Stimulated activated CD8-positive, alpha-beta memory T cell treated with anti-CD3 and anti-CD28 coated beads, Interleukin-12 subunit alpha, Interleukin-12 subunit beta, amount 100 ng/mL, for 1 hour (primary cell): ENCODE measurements around the gene LHFPL2.

Experiments
- DNase-seq: peaks from one replicate; pipeline ENCODE4 v3.0.0-alpha.2; 2020; ENCODE audit warnings: low read depth

The LHFPL2 gene

DNA sequence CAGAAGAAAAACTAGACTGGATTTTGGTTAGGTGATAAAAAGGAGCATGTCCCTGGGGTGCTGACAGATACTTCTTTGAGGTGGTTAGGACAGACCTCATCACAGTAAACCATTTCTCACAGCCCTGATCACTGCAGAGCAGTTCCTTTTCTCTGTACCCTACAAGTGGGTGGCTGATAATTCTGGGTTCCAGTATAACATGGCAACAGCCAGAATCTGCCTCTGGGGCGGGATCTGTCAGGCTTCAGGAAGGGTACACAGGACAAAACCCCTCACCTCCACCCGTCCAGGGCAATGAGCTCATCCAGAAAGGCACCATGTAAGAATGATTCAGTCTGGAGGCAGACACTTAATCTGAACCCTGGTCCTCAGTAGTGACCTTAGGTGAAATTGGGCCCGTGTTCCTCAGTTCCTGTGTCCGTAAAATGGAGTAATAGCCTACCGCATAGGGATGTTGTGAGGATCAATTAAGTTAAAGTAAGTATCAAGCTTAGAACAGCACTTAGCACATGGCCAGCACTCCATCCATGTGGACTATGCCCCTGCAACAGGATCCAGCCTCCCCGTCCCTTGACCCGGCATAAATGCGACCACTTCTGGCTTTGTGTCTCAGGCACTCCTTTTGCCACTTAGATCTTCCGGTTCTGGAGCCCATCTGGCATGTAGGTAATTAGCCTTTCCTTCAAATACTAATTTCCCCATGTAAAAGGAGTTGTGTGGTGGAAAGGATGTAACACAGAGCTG is 129.2 kb downstream of the LHFPL2 start:
- DNase-seq: no peak

DNA sequence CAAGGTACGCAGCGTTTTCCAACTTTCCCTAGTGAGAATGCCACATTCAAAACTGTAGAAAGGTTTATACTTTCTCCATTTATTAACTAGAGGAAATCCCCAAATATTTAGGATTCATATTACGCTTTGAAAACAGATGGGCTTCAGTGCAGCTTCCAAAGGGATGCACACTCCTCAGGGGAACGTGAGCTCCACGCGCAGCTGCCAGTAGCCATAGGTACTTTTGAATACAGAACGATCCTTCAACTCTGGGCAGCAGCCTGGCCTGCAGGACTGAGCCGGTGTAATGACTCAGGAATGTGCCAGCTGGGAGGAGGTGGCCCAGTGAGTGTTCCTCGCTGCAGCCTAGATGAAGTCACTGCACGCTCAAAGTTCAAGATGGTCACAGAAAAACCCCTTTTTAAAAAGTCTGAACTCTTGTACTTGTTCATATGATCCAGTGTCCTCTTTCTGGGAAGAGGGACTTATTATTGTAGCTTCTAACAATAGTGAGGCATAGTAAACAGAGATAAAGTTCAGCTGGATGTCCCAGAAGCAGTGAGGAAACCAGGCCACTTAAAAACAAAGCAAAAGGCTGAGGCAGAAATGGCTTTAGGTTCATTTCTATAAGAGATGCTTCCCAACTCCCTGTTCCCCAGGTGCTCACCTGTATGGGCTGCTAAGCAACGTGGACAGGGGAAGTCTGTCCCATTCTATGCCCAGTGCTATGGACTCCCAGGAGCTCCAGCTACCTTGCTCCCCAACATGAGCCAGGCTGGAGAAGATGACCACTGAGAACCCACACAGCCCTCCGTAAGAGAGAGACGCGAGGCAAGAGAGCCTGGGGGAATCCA is 130.0 kb downstream of the LHFPL2 start:
- DNase-seq: no peak

DNA sequence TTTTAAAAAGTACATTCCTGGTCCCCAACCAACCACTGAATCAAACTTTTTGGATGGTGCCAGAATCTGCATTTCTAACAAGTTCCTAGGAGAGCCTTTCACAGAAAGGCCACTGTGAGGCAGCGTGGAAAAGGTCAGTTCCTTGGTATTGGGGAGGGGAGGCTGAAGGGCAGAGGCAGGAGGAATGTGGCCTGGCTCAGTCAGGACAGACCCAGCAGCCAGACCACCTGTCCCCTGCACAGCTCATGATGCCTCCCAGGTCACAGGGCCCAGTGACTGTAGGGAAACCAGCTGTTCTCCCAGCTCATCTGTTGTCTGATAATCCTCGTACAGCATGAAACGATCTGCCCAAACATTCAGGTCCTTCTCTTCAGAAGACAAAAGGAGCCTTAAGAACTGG is 132.9 kb downstream of the LHFPL2 start:
- DNase-seq: no peak

DNA sequence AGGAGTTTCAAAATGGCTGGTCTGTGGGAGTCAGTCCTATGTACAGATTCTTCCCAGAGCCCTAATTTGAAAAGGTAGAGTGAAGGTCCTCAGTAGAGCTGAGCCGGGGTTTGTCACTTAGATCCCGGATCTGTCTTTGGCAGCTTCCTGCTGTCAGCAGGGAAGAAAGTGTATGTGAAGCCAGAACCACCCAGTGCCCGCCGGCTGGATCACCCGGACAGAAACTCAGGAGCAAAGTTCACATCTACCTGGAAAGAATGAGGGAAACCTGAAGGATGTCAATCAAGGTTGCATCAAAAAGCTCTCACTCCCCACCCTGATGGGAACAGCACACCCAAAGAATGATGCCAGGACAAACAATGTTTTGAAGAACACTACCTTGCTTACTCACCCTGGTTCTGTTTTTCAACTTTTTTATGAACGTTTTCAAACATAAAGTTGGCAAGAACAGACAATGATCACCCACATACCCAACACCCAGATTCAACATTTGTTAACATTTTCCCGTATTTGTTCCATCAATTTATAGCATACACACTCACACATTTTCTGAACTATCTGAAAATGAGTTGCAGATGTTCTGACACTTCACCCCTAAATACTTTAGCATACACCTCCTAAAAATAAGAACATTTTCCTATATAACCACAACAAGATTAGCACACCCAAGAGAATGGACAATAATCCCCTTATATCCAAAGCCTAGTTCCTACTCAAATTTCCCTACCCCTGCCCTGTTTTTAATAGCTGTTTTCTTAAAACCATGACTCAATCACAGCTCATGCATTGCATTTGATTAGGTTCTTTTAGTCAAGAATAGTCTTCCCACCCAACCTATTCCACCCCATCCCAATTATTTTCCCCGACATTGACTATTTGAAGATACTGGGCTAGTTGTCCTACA is 133.9 kb downstream of the LHFPL2 start:
- no peak for DNase-seq

DNA sequence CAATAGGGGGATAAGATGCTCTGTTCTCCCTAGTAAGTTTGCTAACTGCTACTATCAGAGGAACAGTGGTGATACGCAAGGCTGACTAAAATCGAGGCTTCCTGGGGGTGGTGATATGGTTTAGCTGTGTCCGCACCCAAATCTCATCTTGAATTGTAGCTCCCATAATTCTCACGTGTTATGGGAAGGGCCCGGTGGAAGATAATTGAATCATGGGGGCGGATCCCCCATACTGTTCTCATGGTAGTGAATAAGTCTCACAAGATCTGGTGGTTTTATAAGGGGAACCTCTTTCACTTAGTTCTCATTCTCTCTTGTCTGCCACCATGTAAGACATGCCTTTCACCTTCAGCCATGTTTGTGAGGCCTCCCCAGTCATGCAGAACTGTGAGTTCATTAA is 135.1 kb downstream of the LHFPL2 start:
- DNase-seq: no peak

DNA sequence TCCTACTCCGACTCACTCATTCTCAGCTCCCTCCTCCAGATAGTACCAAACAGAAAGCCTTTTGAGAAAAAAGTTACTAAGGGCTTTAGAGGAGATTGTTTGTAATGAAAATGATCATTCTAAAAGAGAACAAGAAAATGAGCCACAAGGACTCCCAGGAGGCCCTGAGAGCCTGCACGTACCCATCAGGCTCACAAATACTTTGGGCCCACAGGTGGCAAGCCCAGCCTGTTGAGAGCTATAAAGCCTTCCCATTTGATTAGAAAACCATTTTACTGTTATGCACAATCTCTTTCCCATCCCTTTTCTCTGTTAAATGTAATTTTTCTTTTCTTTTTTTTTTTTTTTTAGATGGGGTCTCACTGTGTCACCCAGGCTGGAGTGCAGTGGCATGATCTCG is 136.1 kb downstream of the LHFPL2 start:
- no peak for DNase-seq

DNA sequence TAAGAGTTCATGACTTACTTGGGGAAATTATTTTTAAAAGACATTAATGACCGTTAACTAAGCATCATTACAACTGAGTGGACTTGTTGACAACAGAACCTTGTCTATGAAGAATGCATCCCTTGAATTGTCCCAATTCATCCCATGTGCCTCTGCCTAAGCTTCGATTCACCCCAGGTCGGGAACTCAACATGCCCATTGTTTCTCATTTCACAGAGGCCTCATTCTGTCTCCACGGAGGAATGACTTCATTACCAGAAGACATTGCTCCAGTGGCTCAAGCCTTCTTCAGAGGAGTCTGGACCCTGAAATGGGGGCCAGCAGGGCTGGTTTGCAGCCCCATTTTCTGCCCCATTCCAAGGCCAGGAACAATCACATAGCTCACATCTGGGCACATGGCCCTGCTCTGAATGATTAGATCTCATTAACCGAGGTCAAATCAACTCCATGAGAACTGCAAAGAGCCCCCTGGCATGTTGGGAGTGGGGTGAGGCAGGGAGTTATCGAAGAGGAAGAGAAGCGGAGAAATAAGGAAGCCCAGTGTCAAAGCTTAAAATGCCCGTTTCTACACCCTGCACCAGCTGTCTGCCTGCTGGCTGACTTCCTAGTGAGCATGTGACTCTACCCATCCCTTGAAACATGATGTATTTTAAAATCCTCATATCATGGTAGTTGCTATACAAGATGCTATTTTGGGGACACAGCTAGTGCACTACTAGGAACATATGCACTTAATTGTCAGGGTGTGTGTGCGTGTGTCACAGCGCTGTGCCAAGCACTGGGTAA is 137.3 kb downstream of the LHFPL2 start:
- no peak for DNase-seq

DNA sequence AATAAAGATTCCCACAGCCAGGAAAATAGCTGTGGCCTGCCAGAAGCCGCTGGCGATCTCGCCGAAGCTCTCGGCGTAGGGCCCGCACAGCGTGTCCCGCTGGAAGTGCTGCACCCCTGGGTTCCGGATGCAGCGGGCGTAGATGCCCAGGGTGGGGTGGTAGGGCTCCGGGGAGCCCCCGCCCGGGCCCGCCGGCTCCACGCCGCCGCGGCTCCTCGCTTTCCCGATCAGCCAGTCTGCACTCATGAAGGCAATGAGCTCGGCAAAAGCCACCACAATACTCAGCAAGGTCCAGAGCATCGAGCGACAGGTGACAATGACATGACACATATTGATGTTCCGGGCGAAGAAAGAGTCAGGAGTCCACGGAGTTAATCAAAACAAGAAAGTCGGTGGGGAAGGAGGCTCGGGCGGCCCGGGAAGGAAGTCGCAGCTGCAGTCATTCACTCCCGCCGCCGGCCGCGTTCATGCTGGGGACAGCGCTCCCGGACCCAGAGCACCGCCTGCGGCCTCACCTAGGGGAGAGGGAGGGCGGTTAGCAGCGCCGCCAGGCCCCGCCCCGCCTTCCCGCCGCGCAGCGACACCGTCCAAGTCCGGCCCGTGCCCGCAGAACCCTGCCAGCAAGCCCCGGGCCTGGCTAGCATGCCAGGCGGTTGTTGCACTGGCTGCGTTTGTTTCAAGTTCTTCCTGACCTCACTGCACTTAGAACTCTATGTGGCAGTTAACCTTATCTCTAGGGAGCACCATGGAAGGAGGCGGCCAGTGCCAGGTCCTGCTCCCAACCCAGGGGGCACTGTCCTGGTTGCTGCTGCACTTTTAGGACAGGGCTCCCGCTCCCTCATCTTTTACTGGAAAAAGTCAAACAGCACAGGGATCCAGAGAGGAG is 138.4 kb downstream of the LHFPL2 start:
- no peak for DNase-seq

DNA sequence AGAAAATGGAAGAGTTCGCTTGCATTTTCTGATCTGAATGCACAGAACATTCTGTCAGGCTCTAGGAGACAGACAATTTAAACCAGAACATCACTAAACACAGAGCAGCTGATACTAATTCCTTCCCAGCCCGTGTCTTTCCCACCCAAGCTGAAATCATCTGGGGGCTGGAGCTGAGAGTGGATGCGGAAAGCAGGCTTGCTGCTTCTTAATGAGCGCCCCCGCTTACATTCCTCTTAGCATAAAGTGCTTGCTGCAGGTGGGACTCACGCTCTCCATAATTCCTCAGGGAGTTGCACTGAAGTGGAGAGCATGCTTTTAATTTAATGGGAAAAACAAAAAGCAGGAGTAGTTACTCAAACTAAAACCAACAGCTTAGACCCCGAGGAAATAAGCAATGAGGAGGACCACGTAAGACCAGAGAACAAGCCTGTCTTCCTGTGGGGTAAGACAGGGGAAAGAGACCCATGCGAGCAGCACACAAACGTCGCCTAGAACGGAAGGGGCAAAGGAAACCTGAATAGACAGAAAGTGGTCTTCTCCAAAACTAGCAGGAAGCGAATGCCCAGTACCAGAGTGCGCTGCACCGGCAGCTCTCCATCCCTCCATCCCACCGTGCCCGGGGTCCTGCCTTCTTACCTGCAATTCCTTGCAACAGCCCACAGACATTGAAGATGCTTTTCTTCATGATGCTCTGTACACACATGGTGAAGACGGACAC is 139.3 kb downstream of the LHFPL2 start:
- DNase-seq: no peak

DNA sequence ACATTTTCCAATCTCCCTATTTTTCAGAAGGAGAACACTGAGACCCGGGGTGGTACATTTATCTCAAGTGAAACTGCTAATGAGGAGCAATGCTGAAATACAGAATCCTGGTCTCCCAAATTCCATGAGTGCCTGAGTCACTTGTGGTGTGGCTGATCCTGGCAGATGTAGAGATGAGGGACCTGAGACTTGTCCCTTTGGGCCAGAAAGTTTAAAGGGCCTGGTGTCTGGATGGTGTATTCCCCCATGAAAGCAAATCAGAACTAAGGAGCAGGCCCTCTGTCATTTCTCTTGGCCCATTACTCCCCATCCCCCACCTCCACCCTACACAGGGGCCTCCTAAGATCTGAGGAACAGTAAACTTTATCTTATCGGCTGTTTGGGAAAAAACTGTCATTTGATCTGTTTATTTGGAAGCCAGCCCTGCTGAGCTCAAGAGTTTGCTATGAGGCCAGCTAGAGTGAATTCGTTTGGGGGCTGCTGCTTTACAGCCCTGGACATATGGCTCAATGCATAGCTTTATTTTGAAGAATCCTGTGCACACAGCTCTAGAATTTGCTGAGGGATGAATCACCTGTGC is 140.3 kb downstream of the LHFPL2 start:
- no peak for DNase-seq

DNA sequence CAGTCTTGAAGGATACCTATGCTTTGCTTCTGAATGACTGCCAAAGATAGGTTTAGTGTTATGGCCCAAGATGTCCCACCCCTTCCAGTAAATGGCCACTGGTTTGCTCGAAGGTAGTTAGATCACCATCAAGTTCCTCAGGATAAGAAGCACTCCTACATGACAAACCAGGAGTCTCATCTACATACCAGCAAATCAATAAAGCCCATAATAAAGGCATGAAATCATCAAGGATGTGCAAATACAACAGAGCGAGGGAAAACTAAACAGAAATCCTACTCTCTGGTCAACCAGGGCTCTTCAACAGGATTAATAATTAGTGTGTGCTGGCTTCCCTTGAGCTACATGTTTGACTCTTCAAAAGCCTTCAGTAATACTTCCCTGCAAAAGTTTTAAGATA is 141.0 kb downstream of the LHFPL2 start:
- DNase-seq: no peak

DNA sequence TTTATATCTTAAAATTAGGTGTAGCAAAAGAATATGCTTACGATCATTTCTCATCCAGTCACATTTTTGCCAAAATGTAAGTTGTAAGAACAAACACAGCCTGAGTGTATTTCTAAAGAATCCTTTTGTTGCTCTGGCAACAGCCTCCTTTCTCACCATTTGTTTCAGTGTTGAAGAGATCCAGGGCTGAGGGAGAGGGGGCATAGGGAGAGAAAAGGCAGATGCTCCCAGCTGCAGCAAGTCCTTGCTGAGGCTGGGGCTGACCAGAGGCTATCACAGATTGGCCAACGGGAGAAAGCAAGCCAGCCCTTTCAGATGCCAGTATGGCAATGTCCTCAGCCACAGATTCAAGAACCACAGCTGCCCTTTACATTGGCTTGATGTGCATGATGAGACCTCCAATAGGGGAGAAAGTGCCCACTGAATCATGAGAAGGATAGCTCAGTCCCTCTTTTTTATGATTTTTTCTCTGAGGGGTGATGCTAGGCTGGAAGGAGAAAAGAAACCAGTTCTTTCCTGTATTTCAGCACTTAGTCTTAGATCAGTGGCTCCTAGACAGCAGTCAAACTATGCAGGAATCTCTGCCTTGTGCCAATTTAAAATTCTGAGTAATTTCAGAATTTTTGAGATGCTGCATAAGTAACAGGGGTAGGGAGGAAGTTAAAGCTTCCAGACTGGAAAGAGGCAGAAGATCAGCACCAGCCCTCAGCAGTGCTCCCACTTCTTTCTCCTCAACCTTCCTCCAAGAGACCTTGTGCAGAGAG is 142.1 kb downstream of the LHFPL2 start:
- no peak for DNase-seq

DNA sequence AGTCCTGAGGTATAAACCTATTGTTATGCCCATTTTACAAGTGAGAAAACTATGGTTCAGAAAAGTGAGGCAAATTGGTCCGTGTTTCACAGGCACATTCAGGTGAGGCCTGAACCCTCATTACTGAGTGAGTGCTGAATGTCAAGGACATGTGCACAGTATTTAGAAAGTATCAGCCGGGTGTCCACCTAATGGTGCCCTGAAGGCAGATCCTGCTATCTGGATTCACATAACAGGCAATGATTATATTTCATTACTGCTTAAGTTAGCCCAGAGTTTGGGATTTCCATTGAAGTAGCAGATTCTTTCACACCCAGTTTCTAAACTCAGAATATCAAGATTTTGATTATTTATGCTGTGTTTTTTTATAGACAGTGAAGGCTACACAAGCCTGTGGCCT is 142.7 kb downstream of the LHFPL2 start:
- DNase-seq: no peak

DNA sequence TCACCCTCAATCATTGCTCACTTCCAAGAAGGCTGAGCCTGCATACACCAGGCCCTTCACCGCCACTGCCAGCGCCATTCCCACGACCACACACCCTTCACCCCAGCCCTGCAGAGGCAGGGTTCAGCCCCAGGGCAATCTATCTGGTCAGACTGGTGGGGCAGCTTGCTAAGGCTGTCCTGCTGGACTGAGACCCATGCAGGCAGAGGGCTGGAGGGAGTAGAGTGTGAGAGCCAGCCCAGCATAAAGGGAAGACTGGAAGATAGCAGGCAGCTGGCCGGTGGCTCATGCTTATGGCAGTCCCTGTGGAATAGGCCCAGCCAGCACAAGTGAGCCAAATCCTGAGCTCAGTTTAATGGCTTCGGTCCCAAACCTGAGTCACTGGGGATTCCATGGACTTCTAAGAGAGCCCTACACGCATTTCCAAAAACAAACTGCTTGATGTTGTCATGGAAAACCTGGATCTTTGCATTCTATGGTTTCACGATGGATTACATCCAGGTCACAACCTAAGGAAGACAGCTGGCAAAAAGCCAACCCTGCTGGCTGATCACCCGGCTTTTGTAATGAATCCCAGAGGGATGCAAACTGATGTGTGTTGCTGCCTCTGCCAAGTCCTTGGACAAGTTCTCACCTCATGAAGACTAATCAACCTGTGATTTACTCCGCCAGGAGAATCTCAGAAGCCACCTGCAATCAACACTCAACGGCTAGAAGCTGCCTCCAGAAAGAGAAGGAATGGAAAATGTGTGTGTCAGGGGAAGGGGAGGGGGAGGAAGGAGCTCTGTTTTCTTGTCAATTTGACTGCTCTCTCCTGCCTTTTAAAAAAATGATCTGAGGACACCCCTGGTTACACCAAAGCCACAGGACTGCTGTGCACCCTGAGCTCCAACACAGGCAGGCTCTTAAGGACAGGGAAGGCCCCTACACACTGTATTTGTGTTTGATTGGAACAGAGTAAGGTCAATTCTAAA is 143.6 kb downstream of the LHFPL2 start:
- no peak for DNase-seq

DNA sequence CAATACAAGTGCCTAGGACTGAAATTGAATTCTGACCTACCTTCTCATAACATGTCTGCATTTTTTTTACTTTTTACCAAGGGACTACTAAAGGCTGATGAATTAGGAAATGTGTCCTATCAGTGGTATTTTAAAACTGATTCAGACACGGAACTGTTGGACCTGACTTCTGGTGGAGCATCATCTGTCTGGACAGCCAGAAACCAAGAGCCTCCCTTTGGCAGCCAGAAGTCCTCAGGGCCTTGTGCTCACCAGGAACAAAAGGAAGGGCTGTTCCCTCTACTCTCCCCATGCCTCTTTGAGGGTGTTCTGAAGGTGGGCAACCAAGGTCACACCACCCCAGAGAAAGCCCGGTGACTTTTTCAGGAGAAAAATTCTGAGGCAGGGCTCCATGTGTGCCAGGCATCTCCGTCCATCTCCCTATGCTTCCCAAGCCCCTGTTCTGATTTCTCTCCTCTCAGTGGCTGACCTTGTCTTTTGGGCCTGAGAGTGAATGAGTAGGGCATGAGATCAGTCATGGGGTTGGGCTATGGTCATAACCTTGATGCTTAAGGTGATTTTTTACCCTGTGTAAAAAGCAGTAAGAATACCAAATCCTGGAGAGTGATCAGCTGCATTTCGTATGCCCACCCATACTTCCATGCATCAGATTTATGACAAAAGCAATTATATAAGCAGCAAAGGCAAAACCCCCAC is 144.5 kb downstream of the LHFPL2 start:
- no peak for DNase-seq

DNA sequence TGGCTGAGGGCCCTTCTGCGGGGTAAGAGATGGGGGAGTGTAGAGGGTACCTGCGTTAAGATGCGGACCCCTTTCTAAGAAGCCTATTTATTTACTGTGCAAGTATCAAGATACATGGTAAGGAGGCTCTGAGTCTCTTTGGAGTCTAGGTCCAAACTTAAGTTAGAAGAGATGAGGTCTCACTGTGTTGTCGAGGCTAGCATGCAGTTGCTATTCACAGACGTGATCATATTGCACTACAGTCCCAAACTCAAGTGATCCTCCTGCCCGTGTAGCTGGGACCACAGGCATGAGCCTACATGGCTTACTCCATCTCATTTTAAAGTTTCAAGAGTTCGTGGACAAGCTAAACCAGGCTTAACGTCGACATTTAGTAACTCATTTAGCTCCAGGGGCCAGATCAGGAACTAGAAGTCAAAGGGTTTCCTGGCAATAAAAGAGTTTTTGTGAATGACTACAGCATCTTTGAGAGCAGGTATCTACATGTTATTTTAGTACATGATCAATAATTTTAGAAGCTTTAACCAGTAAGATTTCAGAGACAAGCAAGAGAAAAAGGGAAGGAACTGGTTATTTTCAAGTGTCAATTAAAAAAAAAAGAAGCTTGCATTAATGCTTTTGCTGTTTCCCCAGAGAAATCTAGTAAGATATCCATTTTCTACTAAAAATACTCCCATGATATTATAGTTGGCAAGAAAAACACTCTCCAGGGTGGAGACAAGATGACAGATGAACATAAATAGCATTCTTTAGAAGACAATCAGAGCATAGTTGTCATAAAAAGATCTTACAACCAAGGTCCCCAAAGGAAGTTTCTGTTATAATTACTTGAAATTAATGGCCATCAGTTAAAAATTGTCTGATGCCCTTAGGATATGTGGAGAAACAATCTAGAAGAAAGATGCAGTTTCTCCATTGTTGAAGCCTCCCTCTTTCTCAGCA is 146.9 kb downstream of the LHFPL2 start:
- no peak for DNase-seq
